Measurements from ENCODE around the gene LCMT1.

GRCh38 chr16:25081702-25082101 is 29.8 kb upstream of the LCMT1 start:
- TF ChIP-seq, protein P1, sequence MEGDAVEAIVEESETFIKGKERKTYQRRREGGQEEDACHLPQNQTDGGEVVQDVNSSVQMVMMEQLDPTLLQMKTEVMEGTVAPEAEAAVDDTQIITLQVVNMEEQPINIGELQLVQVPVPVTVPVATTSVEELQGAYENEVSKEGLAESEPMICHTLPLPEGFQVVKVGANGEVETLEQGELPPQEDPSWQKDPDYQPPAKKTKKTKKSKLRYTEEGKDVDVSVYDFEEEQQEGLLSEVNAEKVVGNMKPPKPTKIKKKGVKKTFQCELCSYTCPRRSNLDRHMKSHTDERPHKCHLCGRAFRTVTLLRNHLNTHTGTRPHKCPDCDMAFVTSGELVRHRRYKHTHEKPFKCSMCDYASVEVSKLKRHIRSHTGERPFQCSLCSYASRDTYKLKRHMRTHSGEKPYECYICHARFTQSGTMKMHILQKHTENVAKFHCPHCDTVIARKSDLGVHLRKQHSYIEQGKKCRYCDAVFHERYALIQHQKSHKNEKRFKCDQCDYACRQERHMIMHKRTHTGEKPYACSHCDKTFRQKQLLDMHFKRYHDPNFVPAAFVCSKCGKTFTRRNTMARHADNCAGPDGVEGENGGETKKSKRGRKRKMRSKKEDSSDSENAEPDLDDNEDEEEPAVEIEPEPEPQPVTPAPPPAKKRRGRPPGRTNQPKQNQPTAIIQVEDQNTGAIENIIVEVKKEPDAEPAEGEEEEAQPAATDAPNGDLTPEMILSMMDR (conservative IDR thresholded peaks at IDR 0.05) = no peak
- TF ChIP-seq ZFX (IDR thresholded peaks at IDR 0.05) = no peak
